ENCODE results near the gene AUTS2.

AUTS2 gene

GRCh38 chr7:70052691-70053090 is 454.4 kb downstream of the AUTS2 start:
- FAIRE-seq, result no peak
- DNase-seq (ENCODE audit: insufficient read length, low spot score), result no peak
- TF ChIP-seq SPI1 (IDR thresholded peaks at IDR 0.05; ENCODE audit: low read depth, low read length) (no peak), PAX5 (IDR thresholded peaks at IDR 0.05; ENCODE audit: insufficient read depth, low read length, severe bottlenecking) (no peak), TAF1 (IDR thresholded peaks at IDR 0.05; ENCODE audit: low read depth, low read length) (no peak), POLR2AphosphoS5 (IDR thresholded peaks at IDR 0.05; ENCODE audit: low read depth, low read length) (no peak)

GRCh38 chr7:70053421-70053820 is 455.1 kb downstream of the AUTS2 start:
- no peak for FAIRE-seq
- DNase-seq (ENCODE audit: insufficient read length, low spot score), result no peak
- TF ChIP-seq POLR2AphosphoS5 (IDR thresholded peaks at IDR 0.05; ENCODE audit: low read depth, low read length), result no peak
- TF ChIP-seq PAX5 (IDR thresholded peaks at IDR 0.05; ENCODE audit: insufficient read depth, low read length, severe bottlenecking), result no peak
- no peak for TF ChIP-seq TAF1 (IDR thresholded peaks at IDR 0.05; ENCODE audit: low read depth, low read length)
- no peak for TF ChIP-seq POLR2A (IDR thresholded peaks at IDR 0.05; ENCODE audit: low read depth, low read length)
- no peak for TF ChIP-seq SPI1 (IDR thresholded peaks at IDR 0.05; ENCODE audit: low read depth, low read length)
- TF ChIP-seq POU2F2 (IDR thresholded peaks at IDR 0.05; ENCODE audit: low read depth, low read length), result no peak

DNA sequence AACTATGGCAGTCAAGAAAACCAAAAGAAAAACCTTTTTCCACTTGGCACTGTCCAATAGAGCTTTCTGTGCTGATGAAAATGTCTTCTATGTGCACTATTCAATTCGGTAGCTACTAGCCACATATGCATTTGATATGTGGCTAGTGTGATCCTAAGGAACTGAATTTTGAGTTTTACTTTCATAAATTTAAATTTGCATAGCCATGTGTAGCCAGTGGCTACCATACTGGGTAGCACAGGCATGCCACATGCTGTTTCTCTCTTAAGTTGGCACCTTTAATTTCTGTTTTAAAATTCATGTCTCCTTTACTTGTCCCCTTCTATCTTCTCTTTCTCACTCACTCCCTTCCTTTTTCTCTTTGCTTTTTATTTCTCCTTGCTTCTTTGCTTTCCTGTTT is 455.7 kb downstream of the AUTS2 start:
- no peak for DNase-seq (ENCODE audit: insufficient read length, low spot score)
- FAIRE-seq, result no peak
- no peak for TF ChIP-seq SPI1 (IDR thresholded peaks at IDR 0.05; ENCODE audit: low read depth, low read length)
- TF ChIP-seq POLR2A (IDR thresholded peaks at IDR 0.05; ENCODE audit: low read depth, low read length), result no peak
- no peak for TF ChIP-seq TAF1 (IDR thresholded peaks at IDR 0.05; ENCODE audit: low read depth, low read length)
- no peak for TF ChIP-seq PAX5 (IDR thresholded peaks at IDR 0.05; ENCODE audit: insufficient read depth, low read length, severe bottlenecking)
- TF ChIP-seq POU2F2 (IDR thresholded peaks at IDR 0.05; ENCODE audit: low read depth, low read length), result no peak
- TF ChIP-seq POLR2AphosphoS5 (IDR thresholded peaks at IDR 0.05; ENCODE audit: low read depth, low read length), result no peak

DNA sequence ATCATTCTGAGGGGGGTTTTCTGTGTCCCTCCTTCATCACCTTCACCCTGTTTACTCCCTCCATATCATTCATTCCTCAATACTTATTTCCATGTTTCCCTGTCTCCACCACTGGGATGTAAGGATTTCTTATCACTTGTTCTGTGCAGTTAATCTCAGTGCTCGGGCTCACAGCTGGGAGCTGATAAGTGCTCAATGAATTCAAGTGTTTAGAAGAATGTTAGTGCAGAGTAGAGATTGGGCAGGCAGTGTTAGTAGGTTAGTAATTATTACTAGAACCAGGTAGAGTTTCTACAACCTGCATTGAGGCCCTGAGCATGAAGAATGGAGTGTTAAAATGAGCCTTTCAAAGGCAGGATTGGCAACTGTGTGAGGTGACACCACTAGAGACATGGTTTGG is 458.1 kb downstream of the AUTS2 start:
- DNase-seq (ENCODE audit: insufficient read length, low spot score) (no peak), FAIRE-seq (no peak)
- TF ChIP-seq POU2F2 (IDR thresholded peaks at IDR 0.05; ENCODE audit: low read depth, low read length) (no peak), PAX5 (IDR thresholded peaks at IDR 0.05; ENCODE audit: insufficient read depth, low read length, severe bottlenecking) (no peak), TAF1 (IDR thresholded peaks at IDR 0.05; ENCODE audit: low read depth, low read length) (no peak), POLR2AphosphoS5 (IDR thresholded peaks at IDR 0.05; ENCODE audit: low read depth, low read length) (no peak), SPI1 (IDR thresholded peaks at IDR 0.05; ENCODE audit: low read depth, low read length) (no peak), POLR2A (IDR thresholded peaks at IDR 0.05; ENCODE audit: low read depth, low read length) (no peak)

GRCh38 chr7:70060298-70061068 is 462.2 kb downstream of the AUTS2 start:
- FAIRE-seq, result no peak
- TF ChIP-seq POU2F2 (IDR thresholded peaks at IDR 0.05; ENCODE audit: low read depth, low read length) (no peak), SPI1 (IDR thresholded peaks at IDR 0.05; ENCODE audit: low read depth, low read length) (no peak), POLR2A (IDR thresholded peaks at IDR 0.05; ENCODE audit: low read depth, low read length) (no peak), POLR2AphosphoS5 (IDR thresholded peaks at IDR 0.05; ENCODE audit: low read depth, low read length) (no peak), PAX5 (IDR thresholded peaks at IDR 0.05; ENCODE audit: insufficient read depth, low read length, severe bottlenecking) (no peak), TAF1 (IDR thresholded peaks at IDR 0.05; ENCODE audit: low read depth, low read length) (no peak)
- DNase-seq (ENCODE audit: insufficient read length, low spot score), result no peak

DNA sequence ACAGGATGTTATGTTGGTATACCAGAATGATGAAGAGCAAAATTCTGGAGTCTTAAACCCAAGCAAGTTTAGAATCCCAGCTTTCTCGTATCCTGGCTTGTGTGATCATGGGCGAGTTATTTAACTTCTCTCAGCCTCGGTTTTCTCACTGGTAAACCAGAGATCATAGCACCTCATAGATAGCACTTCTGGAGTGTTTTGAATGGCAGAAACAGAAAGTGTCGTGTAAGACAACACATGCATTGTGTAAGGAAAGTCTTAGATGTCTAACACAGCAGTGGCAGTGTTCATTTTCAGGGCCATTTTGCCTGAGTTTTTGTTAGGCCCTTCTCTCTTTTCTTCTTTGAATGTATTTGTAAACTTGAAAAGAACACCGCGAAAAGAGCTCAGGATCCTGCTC is 465.1 kb downstream of the AUTS2 start:
- FAIRE-seq (peak; percentile 47), DNase-seq (ENCODE audit: insufficient read length, low spot score) (no peak)
- TF ChIP-seq PAX5 (IDR thresholded peaks at IDR 0.05; ENCODE audit: insufficient read depth, low read length, severe bottlenecking) (no peak), POU2F2 (IDR thresholded peaks at IDR 0.05; ENCODE audit: low read depth, low read length) (no peak), POLR2A (IDR thresholded peaks at IDR 0.05; ENCODE audit: low read depth, low read length) (no peak), TAF1 (IDR thresholded peaks at IDR 0.05; ENCODE audit: low read depth, low read length) (no peak), POLR2AphosphoS5 (IDR thresholded peaks at IDR 0.05; ENCODE audit: low read depth, low read length) (no peak), SPI1 (IDR thresholded peaks at IDR 0.05; ENCODE audit: low read depth, low read length) (no peak)

DNA sequence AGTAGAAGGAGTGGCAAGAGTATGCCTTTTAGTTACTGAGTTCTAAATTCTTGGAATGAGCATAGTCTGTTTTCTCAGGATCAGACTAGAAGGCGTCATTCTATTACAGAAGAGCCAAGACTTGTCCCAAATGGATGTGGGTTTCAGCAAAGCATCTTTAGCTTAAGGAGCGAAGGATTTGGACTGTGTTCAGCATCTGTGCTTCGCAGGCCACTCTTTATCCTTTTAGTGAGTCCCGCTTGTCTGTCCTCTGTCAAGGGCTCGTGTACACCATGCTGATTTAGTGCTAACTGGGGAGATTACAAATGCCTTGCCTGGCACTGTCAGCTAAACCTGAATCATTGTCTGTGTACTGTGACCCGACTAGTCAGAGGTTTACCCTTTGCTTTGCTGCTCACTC is 465.7 kb downstream of the AUTS2 start:
- no peak for FAIRE-seq
- TF ChIP-seq SPI1 (IDR thresholded peaks at IDR 0.05; ENCODE audit: low read depth, low read length) (no peak), POLR2A (IDR thresholded peaks at IDR 0.05; ENCODE audit: low read depth, low read length) (no peak), TAF1 (IDR thresholded peaks at IDR 0.05; ENCODE audit: low read depth, low read length) (no peak), PAX5 (IDR thresholded peaks at IDR 0.05; ENCODE audit: insufficient read depth, low read length, severe bottlenecking) (no peak), POLR2AphosphoS5 (IDR thresholded peaks at IDR 0.05; ENCODE audit: low read depth, low read length) (no peak), POU2F2 (IDR thresholded peaks at IDR 0.05; ENCODE audit: low read depth, low read length) (no peak)
- no peak for DNase-seq (ENCODE audit: insufficient read length, low spot score)

DNA sequence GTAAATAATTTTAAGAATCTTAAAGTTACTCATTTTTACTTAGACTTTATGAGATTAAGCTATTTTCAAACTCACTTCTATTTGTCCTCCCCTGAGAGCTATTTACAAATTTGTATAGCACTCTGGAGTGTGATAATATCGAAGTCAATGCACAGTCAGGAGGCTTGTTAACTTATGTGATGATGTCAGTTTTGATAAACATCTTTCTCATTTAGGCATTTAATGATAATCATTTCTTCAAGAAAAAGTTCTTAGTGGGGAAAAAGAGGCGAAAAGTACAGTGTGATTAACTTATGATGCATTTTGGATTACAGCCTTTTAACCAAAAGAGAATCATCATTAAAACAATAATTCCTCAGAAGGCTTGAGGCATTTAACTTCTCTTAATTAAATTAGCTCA is 468.6 kb downstream of the AUTS2 start:
- FAIRE-seq (no peak), DNase-seq (ENCODE audit: insufficient read length, low spot score) (no peak)
- no peak for TF ChIP-seq PAX5 (IDR thresholded peaks at IDR 0.05; ENCODE audit: insufficient read depth, low read length, severe bottlenecking)
- no peak for TF ChIP-seq TAF1 (IDR thresholded peaks at IDR 0.05; ENCODE audit: low read depth, low read length)
- no peak for TF ChIP-seq POLR2A (IDR thresholded peaks at IDR 0.05; ENCODE audit: low read depth, low read length)
- TF ChIP-seq POU2F2 (IDR thresholded peaks at IDR 0.05; ENCODE audit: low read depth, low read length), result no peak
- no peak for TF ChIP-seq SPI1 (IDR thresholded peaks at IDR 0.05; ENCODE audit: low read depth, low read length)
- TF ChIP-seq POLR2AphosphoS5 (IDR thresholded peaks at IDR 0.05; ENCODE audit: low read depth, low read length), result no peak

DNA sequence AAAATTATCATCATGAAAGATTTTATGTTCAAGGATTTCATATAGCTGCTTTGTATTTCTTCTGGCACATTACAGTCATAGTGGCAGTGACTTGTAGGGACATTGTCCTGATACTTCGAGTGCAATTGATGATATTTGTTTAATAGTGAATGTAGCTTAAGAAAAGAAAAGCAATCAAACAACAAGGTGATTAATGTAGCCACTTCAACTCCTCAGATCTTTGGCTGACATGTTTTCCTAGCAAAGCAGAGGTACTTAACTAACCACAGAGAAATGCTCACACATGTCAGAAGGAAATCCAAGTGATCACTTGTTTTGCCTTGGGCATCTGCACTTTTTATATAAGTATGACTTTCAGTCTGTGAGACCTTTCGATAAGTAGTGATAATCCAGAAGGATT is 470.3 kb downstream of the AUTS2 start:
- DNase-seq (ENCODE audit: insufficient read length, low spot score) (no peak), FAIRE-seq (no peak)
- no peak for TF ChIP-seq POLR2A (IDR thresholded peaks at IDR 0.05; ENCODE audit: low read depth, low read length)
- TF ChIP-seq SPI1 (IDR thresholded peaks at IDR 0.05; ENCODE audit: low read depth, low read length), result no peak
- TF ChIP-seq POU2F2 (IDR thresholded peaks at IDR 0.05; ENCODE audit: low read depth, low read length), result no peak
- TF ChIP-seq PAX5 (IDR thresholded peaks at IDR 0.05; ENCODE audit: insufficient read depth, low read length, severe bottlenecking), result no peak
- no peak for TF ChIP-seq TAF1 (IDR thresholded peaks at IDR 0.05; ENCODE audit: low read depth, low read length)
- no peak for TF ChIP-seq POLR2AphosphoS5 (IDR thresholded peaks at IDR 0.05; ENCODE audit: low read depth, low read length)

Measured in GM12891 (cell line).